K562 (cell line): ENCODE data around the gene AZU1. TPM values are rescaled to one million over a fixed set of nuclear protein-coding genes. Genes with fewer than 3 reads are reported as not detected.
A peak's percentile ranks its signal among the peaks of the same experiment; 100 is the strongest.

ENCODE experiments used
- ATAC-seq: fragments of 200-7000 bp; cut with Tn5 transposase; 3 replicates; pipeline ENCODE4 v1.9.1; 2020; ENCODE audit warnings: moderate library complexity
- BruUV-seq: library from RNA; stranded (reverse); fragments of 400-500 nt; replicated peaks from 2 replicates; lab custom pipeline; 2021; lab: Mats Ljungman, UMichigan
- CTCF ChIA-PET: fragments of 300-600 bp; formaldehyde crosslinking; extraction: SDS; loops from one replicate; lab custom pipeline; 2021; ENCODE audit warnings: low intra/inter-chr PET ratio; lab: Yijun Ruan, JAX
- POLR2A ChIA-PET: fragments of 300-600, 350-650 bp; sonication (Branson Sonifier 250); formaldehyde crosslinking; extraction: SDS; loops from one replicate; lab custom pipeline; 2021; ENCODE audit warnings: antibody characterized with exemption, inconsistent platforms; lab: Yijun Ruan, JAX
- DNase-seq, 4 experiments: peaks; one replicate each; pipeline versions ENCODE4 v3.0.0 to v3.0.0-alpha.2; 2011 to 2018; ENCODE audit warnings: low spot score in 3 of 4, mixed read lengths in 3 of 4; ENCODE audit errors: extremely low read depth in 1 of 4
- FAIRE-seq: peaks from 2 replicates; lab custom pipeline; 2011; peaks lifted over from hg19 to GRCh38; lab: Jason Lieb, UNC
- H2AFZ ChIP-seq: 2 replicates; pipeline ENCODE4 v1.6.0; 2011; ENCODE audit warnings: low read depth, low read length, control low read depth, inconsistent platforms
- H3K27ac ChIP-seq: fragments of 200-600 bp; 3 replicates; pipeline ENCODE4 v1.8.0; 2011; ENCODE audit warnings: low read depth, mild to moderate bottlenecking, control low read depth, inconsistent platforms, low read length, moderate library complexity, mixed read lengths; ENCODE audit errors: extremely low read depth
- H3K27me3 ChIP-seq, 2 experiments: fragments of 300-600 bp in 1 of 2; 2 replicates in 1 of 2; 3 replicates in 1 of 2; pipeline versions ENCODE4 v1.6.0 to v1.8.0; 2011; ENCODE audit warnings: inconsistent platforms in 2 of 2, low read length in 2 of 2, mild to moderate bottlenecking in 1 of 2, mixed read lengths in 1 of 2, moderate library complexity in 1 of 2; ENCODE audit not compliant: control insufficient read depth in 2 of 2, insufficient read depth in 2 of 2
- H3K36me3 ChIP-seq: fragments of 300-600 bp; 3 replicates; pipeline ENCODE4 v1.8.0; 2011; ENCODE audit warnings: mild to moderate bottlenecking, low read length, inconsistent platforms; ENCODE audit not compliant: control insufficient read depth, insufficient read depth
- H3K4me1 ChIP-seq, 2 experiments: fragments of 200-600 bp in 1 of 2; replicated peaks in 1 of 2; 2 replicates in 1 of 2; 3 replicates in 1 of 2; pipeline versions ENCODE4 v1.5.1 to v1.8.0; 2011; ENCODE audit warnings: inconsistent platforms in 2 of 2, low read length in 2 of 2, mild to moderate bottlenecking in 1 of 2, mixed read lengths in 1 of 2, moderate library complexity in 1 of 2; ENCODE audit not compliant: control insufficient read depth in 2 of 2, insufficient read depth in 2 of 2
- H3K4me2 ChIP-seq: 2 replicates; pipeline ENCODE4 v1.6.1; 2011; ENCODE audit warnings: low read length, control low read depth, inconsistent platforms, mixed read lengths; ENCODE audit not compliant: insufficient read depth
- H3K4me3 ChIP-seq: fragments of 200-600 bp; sonication (generic), shearing (Covaris generic); 2 replicates; pipeline ENCODE4 v1.5.1; 2016; ENCODE audit warnings: control low read depth, inconsistent platforms
- H3K79me2 ChIP-seq: fragments of 200-600 bp; 3 replicates; pipeline ENCODE4 v1.8.0; 2011; ENCODE audit warnings: low read length, inconsistent platforms; ENCODE audit not compliant: control insufficient read depth, insufficient read depth
- H3K9ac ChIP-seq, 2 experiments: 2 replicates each; pipeline versions ENCODE4 v1.6.0 to v1.6.1; 2011; ENCODE audit warnings: low read depth in 2 of 2, low read length in 2 of 2, control low read depth in 1 of 2, inconsistent platforms in 1 of 2, mild to moderate bottlenecking in 1 of 2, mixed read lengths in 1 of 2; ENCODE audit not compliant: insufficient read depth in 1 of 2
- H3K9me1 ChIP-seq: one replicate; pipeline ENCODE4 v1.6.0; 2011; ENCODE audit warnings: inconsistent platforms, mild to moderate bottlenecking, low read length, moderate library complexity; ENCODE audit not compliant: control insufficient read depth, insufficient read depth
- H3K9me3 ChIP-seq: replicated peaks from 2 replicates; pipeline ENCODE4 v1.5.1; 2011; ENCODE audit warnings: low read depth, low read length, inconsistent platforms; ENCODE audit not compliant: control insufficient read depth, insufficient read depth
- H4K20me1 ChIP-seq: replicated peaks from 2 replicates; pipeline ENCODE4 v1.6.1; 2011; ENCODE audit warnings: low read length, inconsistent platforms, mixed read lengths; ENCODE audit not compliant: control insufficient read depth, insufficient read depth
- BHLHE40 ChIP-seq: IDR thresholded peaks from 2 replicates; pipeline ENCODE4 v1.6.1; 2011; ENCODE audit warnings: low read length, improper control_type of control experiment
- FIP1L1 ChIP-seq: fragments of 200-400 bp; formaldehyde crosslinking; IDR thresholded peaks from 2 replicates; pipeline ENCODE4 v1.6.1; 2018; ENCODE audit warnings: mild to moderate bottlenecking, low read depth, low read length; ENCODE audit not compliant: poor library complexity, severe bottlenecking
- MAFF ChIP-seq: IDR thresholded peaks from 2 replicates; pipeline ENCODE4 v1.6.1; 2012; ENCODE audit warnings: low read length, improper control_type of control experiment
- MAX ChIP-seq: sonication (generic); formaldehyde crosslinking; IDR thresholded peaks from 2 replicates; pipeline ENCODE4 v1.9.0; 2022; ENCODE audit warnings: mild to moderate bottlenecking, missing genetic modification reagents
- NCOA4 ChIP-seq: fragments of 450-650 bp; IDR thresholded peaks from 2 replicates; pipeline ENCODE4 v1.6.1; 2018; ENCODE audit warnings: mild to moderate bottlenecking; ENCODE audit not compliant: partially characterized antibody
- POLR2A ChIP-seq: fragments of 450-650 bp; conservative IDR thresholded peaks from 2 replicates; pipeline ENCODE4 v1.6.1; 2016
- POLR2G ChIP-seq: fragments of 200-400 bp; formaldehyde crosslinking; IDR thresholded peaks from 2 replicates; pipeline ENCODE4 v1.6.1; 2017; ENCODE audit warnings: low read depth, mild to moderate bottlenecking, antibody characterized with exemption, low read length, moderate library complexity
- RBFOX2 ChIP-seq: fragments of 200-400 bp; formaldehyde crosslinking; IDR thresholded peaks from 2 replicates; pipeline ENCODE4 v1.6.1; 2017; ENCODE audit warnings: low read depth, mild to moderate bottlenecking, low read length, moderate library complexity
- RBM22 ChIP-seq: fragments of 200-400 bp; formaldehyde crosslinking; IDR thresholded peaks from 2 replicates; pipeline ENCODE4 v1.6.1; 2018; ENCODE audit warnings: low read length, low read depth; ENCODE audit not compliant: poor library complexity, severe bottlenecking
- SETDB1 ChIP-seq: IDR thresholded peaks from one replicate; pipeline ENCODE4 v1.6.1; 2012; ENCODE audit warnings: low read length, control low read depth, inconsistent platforms
- ZNF639 ChIP-seq, 2 experiments: fragments of 200-800 bp in 1 of 2; sonication (Bioruptor generic) in 1 of 2; sonication (generic) in 1 of 2; formaldehyde crosslinking in 1 of 2; IDR thresholded peaks in 1 of 2; conservative IDR thresholded peaks in 1 of 2; 2 replicates each; pipeline versions ENCODE4 v1.5.0 to v1.6.1; 2016 to 2020; ENCODE audit warnings: missing compliant biosample characterization in 1 of 2, missing genetic modification characterization in 1 of 2, missing genetic modification reagents in 1 of 2
- WGBS: fragments of 100-300 bp; shearing (Covaris generic); methylation state at CpG from one replicate; pipeline ENCODE4 v1.1.6; 2016; ENCODE audit warnings: low coverage, mixed read lengths; ENCODE audit not compliant: insufficient coverage; ENCODE audit errors: missing lambda C conversion rate; 5-methylcytosine and 5-hydroxymethylcytosine counted together
- in situ Hi-C: fragments of 300-500 bp; cut with MboI; formaldehyde crosslinking; loops from 4 replicates; pipeline ENCODE4 v1.15.0; 2018; ENCODE audit warnings: inconsistent platforms, mixed read lengths
- intact Hi-C: fragments of 100-400 bp; cut with micrococcal nuclease; formaldehyde crosslinking; loops from 2 replicates; pipeline ENCODE4 v1.14.2; 2022
- polyA plus RNA-seq, 8 experiments: library from polyadenylated mRNA; depleted of rRNA in 4 of 8; stranded (reverse) in 5 of 8; unstranded in 3 of 8; fragments of >200 nt; fragmentation: Nextera tagmentation in 2 of 8; fragmentation: Illumina TruSeq in 1 of 8; extraction: Ambion mirVana in 2 of 8; extraction: Trizol in 1 of 8; gene quantifications; 2 replicates each; pipeline versions ENCODE4 v1.2.1 to v1.2.3, GENCODE V29; 2011 to 2014; ENCODE audit warnings: inconsistent platforms in 1 of 8, missing spikeins in 1 of 8
- total RNA-seq, 7 experiments: library from RNA; depleted of rRNA in 6 of 7; stranded (reverse); fragments of >200 nt in 6 of 7; fragmentation: Illumina TruSeq in 2 of 7; extraction: Trizol in 2 of 7; gene quantifications; 2 replicates each; pipeline versions ENCODE4 v1.2.1 to v1.2.3, GENCODE V29; 2011 to 2021; ENCODE audit warnings: low replicate concordance in 1 of 7

The AZU1 gene
- total and polyA plus RNA-seq, 9 of the 15 experiments (the other 6 are each of a cell fraction or from before 2014, with no cell fraction given): 0.29 to 1.9 (median 0.59) TPM; not detected in 3

GRCh38 chr19:801861-802497, 25.7 kb upstream of the AZU1 start:
- H3K79me2 ChIP-seq: peaks cover 96% of the 10 kb centered on the region
- H3K9me1 ChIP-seq: peaks cover 16% of the 10 kb centered on the region
- no TSS peak for BruUV-seq
- intact Hi-C loops (no loop called here), in situ Hi-C loops (no loop called here)
- peaks cover 66% of the 10 kb centered on the region for H4K20me1 ChIP-seq
- no peak overlapping the region for H3K4me2 ChIP-seq
- ATAC-seq: no peak
- TF ChIP-seq SETDB1 (no peak), ZNF639 (CRISPR knock-in tag; conservative IDR thresholded peaks at IDR 0.05 in 1 of 2, IDR thresholded peaks at IDR 0.05 in 1 of 2) (0 out of 4 replicates have a peak, but pooled peaks of 1 of the 2 experiments have one; percentile 0), BHLHE40 (no peak), FIP1L1 (peak; percentile 1), NCOA4 (no peak), MAX (CRISPR knock-in tag) (peak; percentile 25; the same call in 1 of the 2 replicates), RBFOX2 (peak; percentile 61), POLR2G (peak; percentile 59; the same call in 1 of the 2 replicates), RBM22 (peak; percentile 38), POLR2A (0 out of 2 replicates have a peak, but pooled peaks have one; percentile 17), MAFF (no peak)
- peak in 2 of 4 experiments; percentile 14 to 17 for DNase-seq
- H3K27ac ChIP-seq: peak overlapping the region; percentile 98; the same call in 1 of the 3 replicates
- H3K9ac ChIP-seq: peak overlapping the region in 1 of 2 experiments; percentile 94; a peak in 3 of 4 replicates
- no peak overlapping the region for H2AFZ ChIP-seq
- ChIA-PET CTCF (no interaction called here), POLR2A (interaction anchor here (1.4 to 2.1 kb wide), 2 partner anchors 8 to 9 kb away, joined by 3 to 8 read pairs; no protein-coding TSS in a partner anchor)
- H3K4me1 ChIP-seq: peaks cover 22 to 80% of the 10 kb centered on the region in 2 experiments
- H3K27me3 ChIP-seq: no peaks in the 10 kb centered on the region
- H3K4me3 ChIP-seq: peak overlapping the region; percentile 99; the same call in 1 of the 2 replicates
- no peaks in the 10 kb centered on the region; the same call in 1 of the 2 replicates for H3K9me3 ChIP-seq
- 91% methylated on average over 23 of the region's 23 CpGs for WGBS
- peaks cover 89% of the 10 kb centered on the region for H3K36me3 ChIP-seq
- no peak for FAIRE-seq
